Stimulated activated CD4-positive, alpha-beta T cell treated with anti-CD3 and anti-CD28 coated beads, Interleukin-4, amount 100 ng/mL, for 4 hours (primary cell): ENCODE measurements around the gene PIF1.
"Not testable (repeated sequence)": the region's sequence is repeated elsewhere in the genome, so short reads cannot be mapped to it uniquely, and the experiment has no call there.

Experiments used
- DNase-seq, 2 experiments: peaks; one replicate each; pipeline ENCODE4 v3.0.0-alpha.2; 2020

Gene PIF1

DNA sequence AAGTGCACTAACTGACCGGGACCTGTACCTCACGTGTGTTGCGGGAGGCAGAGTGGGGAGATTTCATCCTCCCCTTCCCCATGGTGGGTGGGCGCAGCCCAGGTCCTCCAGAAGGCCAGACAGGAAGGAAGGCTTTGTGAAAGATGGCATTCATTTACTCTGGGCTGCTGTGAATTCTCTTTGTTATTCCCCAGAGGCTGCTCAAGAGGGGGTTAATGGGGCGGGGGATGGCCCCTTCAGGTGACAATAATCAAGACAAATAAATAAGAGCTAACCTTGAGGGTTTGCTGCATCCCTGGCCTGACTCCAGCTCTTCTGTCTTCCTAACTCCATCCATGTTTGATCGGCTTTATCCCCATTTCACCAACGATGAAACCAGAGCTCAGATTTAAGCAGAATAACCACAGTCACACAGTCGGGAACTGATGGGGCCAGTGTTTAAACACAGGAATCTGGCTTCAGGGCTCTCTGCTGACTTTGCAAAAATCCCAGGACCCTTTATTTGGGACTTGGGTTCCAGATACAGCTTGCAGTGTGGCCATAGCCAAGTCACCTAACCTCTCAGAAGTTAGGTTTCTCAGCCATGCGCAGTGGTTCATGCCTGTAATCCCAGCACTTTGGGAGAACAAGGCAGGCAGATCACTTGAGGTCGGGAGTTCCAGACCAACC, 16.5 kb downstream of the PIF1 start:
- DNase-seq = no peak

GRCh38 chr15:64807751-64808222, 17.7 kb downstream of the PIF1 start:
- no peak for DNase-seq

DNA sequence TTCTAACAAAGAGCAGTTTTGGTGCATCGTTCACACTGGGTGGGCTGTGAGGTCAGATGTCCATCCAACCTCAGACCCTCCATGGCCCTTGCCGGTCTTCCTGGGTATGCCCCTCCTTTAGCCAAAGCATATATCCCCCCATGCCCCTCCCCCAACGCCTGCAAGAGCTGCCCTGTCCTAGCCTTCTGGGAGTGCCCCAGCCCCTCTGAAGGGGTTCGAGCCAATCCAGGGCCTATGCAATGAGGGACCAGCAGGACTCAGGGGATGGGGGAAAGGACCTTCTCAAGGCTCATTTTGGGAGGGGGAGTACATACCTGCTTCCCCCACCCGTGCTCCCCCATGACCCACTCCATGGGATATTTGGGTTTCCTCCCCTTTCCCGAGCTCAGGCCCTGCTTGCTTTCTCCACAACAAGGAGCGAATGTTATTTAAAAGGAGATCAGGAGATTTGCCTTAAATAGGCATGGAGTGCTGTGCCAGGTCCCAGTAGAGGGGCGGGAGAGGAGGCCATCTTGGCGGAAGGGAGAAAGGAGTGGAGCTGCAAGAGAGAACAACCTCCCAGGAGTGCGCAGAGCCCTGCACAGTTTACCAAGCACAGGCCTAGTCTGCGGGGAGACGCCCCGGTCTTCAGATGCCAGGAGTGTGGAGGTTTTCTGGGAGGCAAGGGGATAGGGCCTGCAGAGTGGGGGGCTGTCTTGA, 18.2 kb downstream of the PIF1 start:
- no peak for DNase-seq

GRCh38 chr15:64806509-64806908, 18.9 kb downstream of the PIF1 start:
- DNase-seq = no peak

DNA sequence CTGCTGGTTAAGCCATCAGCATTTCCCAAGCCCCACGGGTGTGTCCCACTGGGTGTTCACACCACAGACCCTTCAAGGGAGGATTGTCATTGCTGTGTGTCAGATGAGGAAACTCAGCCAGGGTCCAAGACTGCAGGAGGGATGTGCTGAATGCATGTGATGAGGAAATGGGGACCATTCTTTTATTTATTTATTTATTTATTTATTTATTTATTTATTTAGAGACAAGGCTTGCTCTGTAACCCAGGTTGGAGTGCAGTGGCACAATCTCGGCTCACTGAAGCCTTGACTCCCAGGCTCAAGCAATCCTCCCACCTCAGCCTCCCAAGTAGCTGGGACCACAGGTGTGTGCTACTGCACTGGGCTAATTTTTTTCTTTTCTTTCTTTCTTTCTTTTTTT, 20.8 kb downstream of the PIF1 start:
- no peak for DNase-seq

DNA sequence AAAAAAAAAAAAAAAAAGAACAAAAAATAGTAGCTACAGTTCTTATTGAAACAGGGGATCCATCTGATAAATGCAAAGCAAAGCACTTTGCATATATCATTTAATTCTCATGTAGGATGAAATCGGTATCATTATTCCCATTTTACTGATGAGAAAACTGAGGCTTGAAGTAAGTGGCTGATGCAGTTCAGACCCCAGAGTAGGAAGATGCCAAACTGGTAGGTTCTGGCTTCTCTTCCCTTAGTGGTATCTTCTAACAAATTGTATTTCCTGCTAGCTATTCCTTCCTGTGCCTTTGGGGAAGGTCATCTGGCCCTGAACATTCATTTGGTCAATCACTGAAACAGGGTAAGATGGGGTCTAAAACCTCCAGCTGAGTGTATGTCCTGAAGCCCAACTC, 21.9 kb downstream of the PIF1 start:
- no peak for DNase-seq

DNA sequence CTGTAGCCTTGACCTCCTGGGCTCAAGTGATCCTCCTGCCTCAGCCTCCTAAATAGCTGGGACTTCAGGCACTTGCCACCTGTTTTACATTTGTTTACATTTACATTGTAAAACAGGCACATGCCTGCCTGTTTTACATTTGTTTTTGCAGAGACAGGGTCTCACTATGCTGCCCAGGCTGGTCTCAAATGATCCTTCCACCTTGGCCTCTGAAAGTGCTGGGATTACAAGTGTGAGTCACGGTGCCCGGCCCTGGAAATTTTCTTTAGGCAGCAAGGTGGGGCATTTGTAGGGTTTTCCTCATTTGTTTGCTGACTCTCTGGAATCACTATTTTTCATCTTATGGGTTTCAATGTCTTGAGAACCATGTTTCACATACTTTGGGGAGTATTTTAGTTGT, 25.0 kb downstream of the PIF1 start:
- DNase-seq = no peak

DNA sequence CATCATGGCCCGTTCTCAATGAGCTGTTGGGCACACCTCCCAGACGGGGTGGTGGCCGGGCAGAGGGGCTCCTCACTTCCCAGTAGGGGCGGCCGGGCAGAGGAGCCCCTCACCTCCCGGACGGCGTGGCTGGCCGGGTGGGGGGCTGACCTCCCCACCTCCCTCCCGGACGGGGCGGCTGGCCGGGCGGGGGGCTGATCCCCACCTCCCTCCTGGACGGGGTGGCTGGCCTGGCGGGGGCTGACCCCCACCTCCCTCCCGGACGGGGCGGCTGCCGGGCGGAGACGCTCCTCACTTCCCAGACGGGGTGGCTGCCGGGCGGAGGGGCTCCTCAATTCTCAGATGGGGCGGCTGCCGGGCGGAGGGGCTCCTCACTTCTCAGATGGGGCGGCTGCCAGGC, 26.5 kb downstream of the PIF1 start:
- not testable (repeated sequence) for DNase-seq

GRCh38 chr15:64795921-64796320, 29.5 kb downstream of the PIF1 start:
- DNase-seq = not testable (repeated sequence)

GRCh38 chr15:64795299-64795698, 30.1 kb downstream of the PIF1 start:
- DNase-seq = not testable (repeated sequence)

GRCh38 chr15:64792282-64792681, 33.2 kb downstream of the PIF1 start:
- no peak for DNase-seq

DNA sequence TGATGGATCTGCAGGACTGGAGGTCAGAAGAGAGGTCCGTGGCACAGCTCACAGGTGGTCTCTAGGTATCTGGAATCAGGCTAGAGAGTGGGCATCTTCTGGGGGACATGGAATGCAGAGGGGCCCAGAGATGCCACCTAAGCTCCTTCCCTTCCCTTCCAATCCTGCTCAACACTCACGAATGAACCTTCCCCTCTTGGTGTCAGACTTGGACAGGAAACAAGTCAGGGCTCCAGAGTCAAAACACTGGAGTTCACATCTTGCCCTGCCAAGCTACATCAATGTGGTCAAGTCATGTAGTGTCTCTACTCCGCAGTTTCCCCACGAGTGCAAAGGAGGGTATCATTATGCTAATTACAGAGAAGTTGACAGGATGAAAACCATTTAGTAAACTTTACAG, 34.0 kb downstream of the PIF1 start:
- no peak for DNase-seq

DNA sequence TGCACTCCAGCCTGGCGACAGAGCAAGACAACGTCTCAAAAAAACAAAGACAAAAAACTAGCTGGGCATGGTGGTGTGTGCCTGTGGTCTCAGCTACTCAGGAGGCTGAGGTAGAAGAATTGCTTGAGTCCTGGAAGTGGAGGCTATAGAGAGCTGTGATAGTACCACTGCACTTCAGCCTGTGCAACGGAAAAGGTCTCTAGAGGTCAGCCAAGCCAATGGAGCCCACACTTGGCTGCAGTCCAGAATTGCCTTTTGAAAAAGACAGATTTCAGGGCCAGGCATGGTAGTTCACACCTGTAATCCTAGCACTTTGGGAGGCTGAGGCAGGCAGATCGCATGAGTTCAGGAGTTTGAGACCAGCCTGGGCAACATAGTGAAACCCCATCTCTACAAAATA, 41.7 kb downstream of the PIF1 start:
- DNase-seq = no peak

DNA sequence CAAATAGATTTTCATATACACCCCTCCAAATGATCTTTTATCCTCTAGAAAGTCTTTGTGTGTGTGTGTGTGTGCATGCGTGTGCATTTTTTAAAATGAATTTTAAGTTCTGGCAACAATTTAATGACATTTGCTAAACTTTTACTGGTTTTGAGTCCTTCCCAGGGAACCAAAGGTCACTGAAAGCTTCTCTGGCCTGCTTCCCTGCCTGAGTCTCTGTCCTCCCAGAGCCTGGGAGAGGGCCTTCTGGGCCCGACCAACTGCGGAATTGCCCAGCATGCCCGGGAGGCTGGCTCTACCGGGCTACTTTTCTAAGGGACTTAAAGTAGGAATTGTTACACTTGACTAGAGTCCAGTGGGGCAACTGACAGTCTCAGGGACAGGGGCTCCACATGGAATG, 42.7 kb downstream of the PIF1 start:
- DNase-seq = no peak

GRCh38 chr15:64781299-64781698, 44.1 kb downstream of the PIF1 start:
- no peak for DNase-seq

DNA sequence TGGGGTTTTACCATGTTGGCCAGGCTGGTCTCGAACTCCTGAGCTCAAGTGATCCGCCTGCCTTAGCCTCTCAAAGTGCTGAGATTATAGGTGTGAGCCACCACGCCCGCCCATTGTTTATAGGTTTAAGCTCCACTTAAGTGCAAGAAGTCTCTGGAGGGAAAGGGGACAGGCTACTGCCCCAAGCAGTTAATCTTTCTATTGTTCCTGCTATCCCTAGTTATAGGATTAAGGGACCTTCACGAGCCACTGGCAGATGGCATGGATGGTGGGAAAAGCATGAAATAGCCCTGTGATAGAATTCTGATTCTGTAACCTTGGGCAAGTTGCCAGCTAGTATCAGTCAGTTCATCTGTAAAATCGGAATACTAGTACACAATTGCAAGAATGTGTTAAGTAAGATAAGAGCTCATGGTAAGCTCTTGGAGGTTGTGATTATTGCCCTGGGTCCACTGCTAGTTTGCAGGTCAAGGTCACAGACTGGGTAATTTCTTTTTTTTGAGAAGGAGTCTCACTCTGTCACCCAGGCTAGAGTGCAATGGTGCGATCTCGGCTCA, 44.8 kb downstream of the PIF1 start:
- no peak for DNase-seq

- no peak for DNase-seq
Measured at GRCh38 chr15:64779630-64780029, 45.8 kb downstream of the PIF1 start.

DNA sequence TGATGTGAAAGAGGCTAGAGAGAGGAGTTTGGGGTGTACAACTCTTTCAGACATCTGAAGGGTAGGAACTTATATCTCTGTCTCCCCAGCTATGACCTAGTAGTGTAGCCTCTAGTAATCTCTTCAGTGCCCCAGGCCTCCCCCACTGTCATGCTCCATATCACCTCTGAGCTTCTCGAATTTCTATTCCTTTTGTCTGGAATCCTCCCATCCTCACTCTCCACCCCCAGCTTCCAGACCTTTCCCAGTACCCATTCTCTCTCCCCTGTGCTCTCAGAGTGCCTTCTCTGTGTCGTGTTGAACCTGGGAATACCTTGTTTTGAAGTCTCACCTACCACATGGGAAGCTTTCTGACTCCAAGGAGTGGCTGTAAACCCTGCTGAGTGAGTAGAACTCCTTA, 46.4 kb downstream of the PIF1 start:
- DNase-seq = no peak

DNA sequence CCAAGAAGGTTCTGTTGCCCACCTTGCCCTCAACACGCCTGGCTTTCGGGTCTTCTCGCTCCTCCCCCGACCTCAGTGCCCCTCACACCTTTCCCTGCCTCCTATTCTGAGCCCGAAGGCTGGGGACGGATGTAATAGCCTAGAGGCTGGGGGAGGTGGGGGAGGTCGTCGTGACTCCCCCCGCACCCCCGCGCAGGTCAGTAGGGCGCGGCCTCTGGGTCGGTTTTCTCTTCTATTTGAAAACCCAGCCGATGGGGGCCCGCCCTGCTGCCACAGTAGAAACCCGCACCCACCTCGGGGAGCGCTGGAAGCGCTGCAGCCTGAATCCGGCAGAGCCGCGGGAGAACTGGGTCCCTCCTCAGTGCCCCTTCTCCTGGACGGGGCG, 49.1 kb downstream of the PIF1 start:
- DNase-seq = no peak

GRCh38 chr15:64775551-64776401, 49.7 kb downstream of the PIF1 start, which contains the start of gene RBPMS2:
RBPMS2 (minus strand) TSS chr15:64775589; CDS start chr15:64775319, 270 bp downstream.
- DNase-seq = no peak

GRCh38 chr15:64774629-64775493, 50.6 kb downstream of the PIF1 start:
- DNase-seq = peak; percentile 7 to 12

GRCh38 chr15:64774037-64774628, 51.3 kb downstream of the PIF1 start:
- no peak for DNase-seq
